Measurements from ENCODE around the gene ETV6. TPM values are rescaled to one million over a fixed set of nuclear protein-coding genes. Genes with fewer than 3 reads are reported as not detected.

Gene ETV6
- total and polyA plus RNA-seq, 9 of the 15 experiments (the other 6 are each of a cell fraction or from before 2014, with no cell fraction given), result 0.81 to 12.7 (median 4.1) TPM

DNA sequence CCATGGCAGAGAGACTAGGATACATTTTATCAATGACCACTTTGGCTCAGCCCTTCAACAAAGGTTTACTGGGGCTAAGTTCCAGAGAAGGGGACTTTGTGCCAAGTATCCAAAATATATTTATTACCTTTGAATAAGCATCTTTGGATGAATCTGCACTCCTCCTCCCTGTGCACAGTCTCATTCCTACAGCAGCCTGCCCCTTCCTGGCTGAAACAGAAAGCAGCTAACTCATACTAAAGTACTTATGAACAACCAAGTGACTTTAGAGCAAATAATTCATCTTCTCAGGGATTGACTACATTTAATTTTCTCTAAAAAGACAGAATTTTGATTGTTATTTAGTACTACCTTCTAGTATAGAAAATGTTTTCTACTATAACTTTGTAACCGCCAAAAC lies 47.8 kb upstream of the ETV6 start:
- no peaks in the 10 kb centered on the region for H3K79me2 ChIP-seq (ENCODE audit: control insufficient read depth, insufficient read depth, low read length)
- 0% methylated on average over 1 of the region's 1 CpG for WGBS (ENCODE audit: insufficient coverage, low coverage, missing lambda C conversion rate)
- intact Hi-C loops (cut with micrococcal nuclease) (loop anchor here (2.0 kb wide), 1 partner anchor 21 kb away; no protein-coding TSS in a partner anchor), in situ Hi-C loops (cut with MboI) (no loop called here)
- H4K20me1 ChIP-seq (replicated peaks; ENCODE audit: control insufficient read depth, insufficient read depth, low read length), result no peaks in the 10 kb centered on the region
- no peak overlapping the region for H3K9ac ChIP-seq (ENCODE audit: insufficient read depth in 1 of 2, low read depth in 2 of 2, low read length in 2 of 2)
- DNase-seq (ENCODE audit: extremely low read depth in 1 of 4, low spot score in 3 of 4), result no peak
- no peak for TF ChIP-seq HDAC2 (IDR thresholded peaks at IDR 0.05)
- TF ChIP-seq, protein P1, sequence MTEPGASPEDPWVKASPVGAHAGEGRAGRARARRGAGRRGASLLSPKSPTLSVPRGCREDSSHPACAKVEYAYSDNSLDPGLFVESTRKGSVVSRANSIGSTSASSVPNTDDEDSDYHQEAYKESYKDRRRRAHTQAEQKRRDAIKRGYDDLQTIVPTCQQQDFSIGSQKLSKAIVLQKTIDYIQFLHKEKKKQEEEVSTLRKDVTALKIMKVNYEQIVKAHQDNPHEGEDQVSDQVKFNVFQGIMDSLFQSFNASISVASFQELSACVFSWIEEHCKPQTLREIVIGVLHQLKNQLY (CRISPR knock-in tag; conservative IDR thresholded peaks at IDR 0.05), result no peak
- TF ChIP-seq, protein P2, sequence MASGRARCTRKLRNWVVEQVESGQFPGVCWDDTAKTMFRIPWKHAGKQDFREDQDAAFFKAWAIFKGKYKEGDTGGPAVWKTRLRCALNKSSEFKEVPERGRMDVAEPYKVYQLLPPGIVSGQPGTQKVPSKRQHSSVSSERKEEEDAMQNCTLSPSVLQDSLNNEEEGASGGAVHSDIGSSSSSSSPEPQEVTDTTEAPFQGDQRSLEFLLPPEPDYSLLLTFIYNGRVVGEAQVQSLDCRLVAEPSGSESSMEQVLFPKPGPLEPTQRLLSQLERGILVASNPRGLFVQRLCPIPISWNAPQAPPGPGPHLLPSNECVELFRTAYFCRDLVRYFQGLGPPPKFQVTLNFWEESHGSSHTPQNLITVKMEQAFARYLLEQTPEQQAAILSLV (tag; IDR thresholded peaks at IDR 0.05), result no peak
- TF ChIP-seq, protein P3, sequence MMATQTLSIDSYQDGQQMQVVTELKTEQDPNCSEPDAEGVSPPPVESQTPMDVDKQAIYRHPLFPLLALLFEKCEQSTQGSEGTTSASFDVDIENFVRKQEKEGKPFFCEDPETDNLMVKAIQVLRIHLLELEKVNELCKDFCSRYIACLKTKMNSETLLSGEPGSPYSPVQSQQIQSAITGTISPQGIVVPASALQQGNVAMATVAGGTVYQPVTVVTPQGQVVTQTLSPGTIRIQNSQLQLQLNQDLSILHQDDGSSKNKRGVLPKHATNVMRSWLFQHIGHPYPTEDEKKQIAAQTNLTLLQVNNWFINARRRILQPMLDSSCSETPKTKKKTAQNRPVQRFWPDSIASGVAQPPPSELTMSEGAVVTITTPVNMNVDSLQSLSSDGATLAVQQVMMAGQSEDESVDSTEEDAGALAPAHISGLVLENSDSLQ (IDR thresholded peaks at IDR 0.05), result no peak
- no peak for TF ChIP-seq TCF3 (CRISPR knock-in tag; IDR thresholded peaks at IDR 0.05)
- TF ChIP-seq HDAC8 (tag; IDR thresholded peaks at IDR 0.05), result no peak
- TF ChIP-seq, protein P4, sequence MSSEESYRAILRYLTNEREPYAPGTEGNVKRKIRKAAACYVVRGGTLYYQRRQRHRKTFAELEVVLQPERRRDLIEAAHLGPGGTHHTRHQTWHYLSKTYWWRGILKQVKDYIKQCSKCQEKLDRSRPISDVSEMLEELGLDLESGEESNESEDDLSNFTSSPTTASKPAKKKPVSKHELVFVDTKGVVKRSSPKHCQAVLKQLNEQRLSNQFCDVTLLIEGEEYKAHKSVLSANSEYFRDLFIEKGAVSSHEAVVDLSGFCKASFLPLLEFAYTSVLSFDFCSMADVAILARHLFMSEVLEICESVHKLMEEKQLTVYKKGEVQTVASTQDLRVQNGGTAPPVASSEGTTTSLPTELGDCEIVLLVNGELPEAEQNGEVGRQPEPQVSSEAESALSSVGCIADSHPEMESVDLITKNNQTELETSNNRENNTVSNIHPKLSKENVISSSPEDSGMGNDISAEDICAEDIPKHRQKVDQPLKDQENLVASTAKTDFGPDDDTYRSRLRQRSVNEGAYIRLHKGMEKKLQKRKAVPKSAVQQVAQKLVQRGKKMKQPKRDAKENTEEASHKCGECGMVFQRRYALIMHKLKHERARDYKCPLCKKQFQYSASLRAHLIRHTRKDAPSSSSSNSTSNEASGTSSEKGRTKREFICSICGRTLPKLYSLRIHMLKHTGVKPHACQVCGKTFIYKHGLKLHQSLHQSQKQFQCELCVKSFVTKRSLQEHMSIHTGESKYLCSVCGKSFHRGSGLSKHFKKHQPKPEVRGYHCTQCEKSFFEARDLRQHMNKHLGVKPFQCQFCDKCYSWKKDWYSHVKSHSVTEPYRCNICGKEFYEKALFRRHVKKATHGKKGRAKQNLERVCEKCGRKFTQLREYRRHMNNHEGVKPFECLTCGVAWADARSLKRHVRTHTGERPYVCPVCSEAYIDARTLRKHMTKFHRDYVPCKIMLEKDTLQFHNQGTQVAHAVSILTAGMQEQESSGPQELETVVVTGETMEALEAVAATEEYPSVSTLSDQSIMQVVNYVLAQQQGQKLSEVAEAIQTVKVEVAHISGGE (CRISPR knock-in tag; IDR thresholded peaks at IDR 0.05), result no peak
- TF ChIP-seq MAFK (IDR thresholded peaks at IDR 0.05; ENCODE audit: low read length), result no peak
- no peak for TF ChIP-seq ZNF445 (CRISPR knock-in tag; IDR thresholded peaks at IDR 0.05; ENCODE audit: low read depth)
- TF ChIP-seq, protein P5, sequence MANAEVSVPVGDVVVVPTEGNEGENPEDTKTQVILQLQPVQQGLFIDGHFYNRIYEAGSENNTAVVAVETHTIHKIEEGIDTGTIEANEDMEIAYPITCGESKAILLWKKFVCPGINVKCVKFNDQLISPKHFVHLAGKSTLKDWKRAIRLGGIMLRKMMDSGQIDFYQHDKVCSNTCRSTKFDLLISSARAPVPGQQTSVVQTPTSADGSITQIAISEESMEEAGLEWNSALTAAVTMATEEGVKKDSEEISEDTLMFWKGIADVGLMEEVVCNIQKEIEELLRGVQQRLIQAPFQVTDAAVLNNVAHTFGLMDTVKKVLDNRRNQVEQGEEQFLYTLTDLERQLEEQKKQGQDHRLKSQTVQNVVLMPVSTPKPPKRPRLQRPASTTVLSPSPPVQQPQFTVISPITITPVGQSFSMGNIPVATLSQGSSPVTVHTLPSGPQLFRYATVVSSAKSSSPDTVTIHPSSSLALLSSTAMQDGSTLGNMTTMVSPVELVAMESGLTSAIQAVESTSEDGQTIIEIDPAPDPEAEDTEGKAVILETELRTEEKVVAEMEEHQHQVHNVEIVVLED (CRISPR knock-in tag; IDR thresholded peaks at IDR 0.05), result no peak
- TF ChIP-seq KDM2B (CRISPR knock-in tag; IDR thresholded peaks at IDR 0.05), result no peak
- TF ChIP-seq ZNF408 (CRISPR knock-in tag; IDR thresholded peaks at IDR 0.05; ENCODE audit: low read depth), result no peak
- TF ChIP-seq MIER1 (IDR thresholded peaks at IDR 0.05; ENCODE audit: low read depth), result no peak
- no peak for TF ChIP-seq HDAC1 (IDR thresholded peaks at IDR 0.05)
- H3K9me3 ChIP-seq (replicated peaks; ENCODE audit: control insufficient read depth, insufficient read depth, low read depth, low read length), result no peaks in the 10 kb centered on the region
- H3K36me3 ChIP-seq (ENCODE audit: control insufficient read depth, insufficient read depth, low read length), result no peaks in the 10 kb centered on the region
- H3K4me1 ChIP-seq (replicated peaks in 1 of 2; ENCODE audit: control insufficient read depth in 2 of 2, insufficient read depth in 2 of 2, low read length in 2 of 2), result no peaks in the 10 kb centered on the region
- no peak overlapping the region for H2AFZ ChIP-seq (ENCODE audit: low read depth, low read length)
- ChIA-PET POLR2A (no interaction called here), CTCF (ENCODE audit: low intra/inter-chr PET ratio) (no interaction called here)
- no peak for FAIRE-seq
- BruUV-seq (replicated peaks), result no TSS peak
- H3K4me2 ChIP-seq (ENCODE audit: insufficient read depth, low read length), result no peak overlapping the region
- H3K27me3 ChIP-seq (ENCODE audit: control insufficient read depth in 2 of 2, insufficient read depth in 2 of 2, low read length in 2 of 2), result peaks cover 2 to 5% of the 10 kb centered on the region in 2 experiments; a peak in 3 of 5 replicates
- no peak for ATAC-seq
- H3K9me1 ChIP-seq (ENCODE audit: control insufficient read depth, insufficient read depth, low read length), result no peaks in the 10 kb centered on the region
- no peak overlapping the region for H3K4me3 ChIP-seq
- H3K27ac ChIP-seq (ENCODE audit: extremely low read depth, low read depth, low read length), result no peak overlapping the region
